Ovary (tissue), 9 donors: Measurements from ENCODE around the gene ALKBH6. TPM values are rescaled to one million over a fixed set of nuclear protein-coding genes. Genes with fewer than 3 reads are reported as not detected.
A peak's percentile ranks its signal among the peaks of the same experiment; 100 is the strongest.

Source experiments
- DNase-seq, 5 donors: peaks; one replicate each; pipeline ENCODE4 v3.0.0-alpha.2; 2019 to 2020
- H3K27ac ChIP-seq, 2 donors: fragments of 200-600 bp; one replicate each; pipeline versions ENCODE4 v1.5.1 to v1.8.0; 2019 to 2022
- H3K27me3 ChIP-seq: fragments of 200-600 bp; one replicate; pipeline ENCODE4 v1.8.0; 2022
- H3K36me3 ChIP-seq: fragments of 200-600 bp; sonication (generic); one replicate; pipeline ENCODE4 v1.5.1; 2019
- H3K4me1 ChIP-seq: one replicate; pipeline ENCODE4 v1.8.1; 2013; ENCODE audit warnings: mild to moderate bottlenecking, moderate library complexity; ENCODE audit not compliant: insufficient read depth
- H3K4me3 ChIP-seq: fragments of 200-600 bp; sonication (generic); one replicate; pipeline ENCODE4 v1.5.1; 2017
- H3K9me3 ChIP-seq, 2 donors: fragments of 200-600 bp in 1 of 2; sonication (generic) in 1 of 2; one replicate each; pipeline versions ENCODE4 v1.5.1 to v1.8.1; 2013 to 2019; ENCODE audit warnings: mild to moderate bottlenecking in 1 of 2, moderate library complexity in 1 of 2
- CTCF ChIP-seq, 3 donors: fragments of 450-650 bp in 2 of 3; fragments of 200-600 bp in 1 of 3; IDR thresholded peaks; one replicate each; pipeline versions ENCODE4 v1.5.1 to v1.8.0; 2016 to 2022; ENCODE audit warnings: antibody characterized with exemption in 3 of 3, mild to moderate bottlenecking in 1 of 3
- EP300 ChIP-seq: sonication (generic); formaldehyde crosslinking; IDR thresholded peaks from one replicate; pipeline ENCODE4 v1.6.1; 2017; ENCODE audit warnings: antibody characterized with exemption
- POLR2A ChIP-seq: fragments of 450-650 bp; IDR thresholded peaks from one replicate; pipeline ENCODE4 v1.6.1; 2017; ENCODE audit warnings: antibody characterized with exemption, mild to moderate bottlenecking, moderate library complexity
- WGBS, 3 donors: extraction: QIAGEN DNeasy Blood & Tissue Kit in 1 of 3; methylation state at CpG; one replicate each; pipeline versions ENCODE4 v1.1.5 to v1.1.7; 2013 to 2017; 5-methylcytosine and 5-hydroxymethylcytosine counted together
- intact Hi-C, 4 donors: fragments of 100-400 bp; cut with DNase I; formaldehyde crosslinking; loops; one replicate each; pipeline versions ENCODE4 v1.11.0 to v1.15.1; 2022 to 2023
- polyA plus RNA-seq, 2 donors: library from polyadenylated mRNA; stranded (reverse); fragments of 200-250 nt in 1 of 2; fragments of 350-450 nt in 1 of 2; fragmentation: Illumina TruSeq in 1 of 2; extraction: RNeasy Lipid Tissue Mini Kit (QIAGEN cat#74804) in 1 of 2; gene quantifications; one replicate each; pipeline ENCODE4 v1.2.3, GENCODE V29; 2013 to 2014
- total RNA-seq, 7 donors: library from RNA; depleted of rRNA in 2 of 7; stranded (reverse); fragments of >200 nt in 2 of 7; fragmentation: NEBNext Ultra II Directional in 3 of 7; extraction: Animal tissue kit (Norgen Biotek cat#: 25700) in 3 of 7; gene quantifications; one replicate each; pipeline versions ENCODE4 v1.1.0 to v1.2.4, GENCODE V29; 2016 to 2023
- donor health status: DM: no; HTN: no; CAD: no; lungs with moderate emphysema.
- donor health status: DM: no; HTN: no; CAD: no.
- donor health status: Bipolar disorder and iron deficiency.
- donor health status: DM: yes; HTN: yes; CAD: no.
- donor health status: DM: no; HTN: no; CAD: no.
- donor health status: DM: yes; HTN: yes; CAD: no.

Gene ALKBH6
- total and polyA plus RNA-seq, 9 donors, result 12.7 to 25.5 (median 18.3) TPM

GRCh38 chr19:36019061-36019670, 5.2 kb upstream of the ALKBH6 start:
- DNase-seq, result no peak
- no peak for TF ChIP-seq POLR2A
- TF ChIP-seq CTCF (IDR thresholded peaks at IDR 0.05), result no peak
- TF ChIP-seq EP300, result no peak
- Histone ChIP-seq H3K36me3 (no peaks in the 10 kb centered on the region), H3K27me3 (no peaks in the 10 kb centered on the region), H3K27ac (no peak overlapping the region), H3K9me3 (no peaks in the 10 kb centered on the region), H3K4me1 (no peaks in the 10 kb centered on the region), H3K4me3 (no peak overlapping the region)
- 83 to 88% (median 84%) methylated on average over 22 of the region's 22 CpGs for WGBS, 3 donors
- intact Hi-C loops, result no loop called here

GRCh38 chr19:36013280-36014011, 567 bp downstream of the ALKBH6 start:
- intact Hi-C loops, result no loop called here
- Histone ChIP-seq H3K36me3 (no peaks in the 10 kb centered on the region), H3K9me3 (no peaks in the 10 kb centered on the region), H3K4me1 (peaks cover 2% of the 10 kb centered on the region), H3K4me3 (peak overlapping the region; percentile 66), H3K27ac (peak overlapping the region; percentile 33 to 70), H3K27me3 (no peaks in the 10 kb centered on the region)
- 21 to 28% (median 24%) methylated on average over 15 of the region's 15 CpGs for WGBS, 3 donors
- DNase-seq, result peak in 2 of 5 donors; percentile 44 to 48
- TF ChIP-seq CTCF (IDR thresholded peaks at IDR 0.05), result no peak
- no peak for TF ChIP-seq POLR2A
- TF ChIP-seq EP300, result no peak

DNA sequence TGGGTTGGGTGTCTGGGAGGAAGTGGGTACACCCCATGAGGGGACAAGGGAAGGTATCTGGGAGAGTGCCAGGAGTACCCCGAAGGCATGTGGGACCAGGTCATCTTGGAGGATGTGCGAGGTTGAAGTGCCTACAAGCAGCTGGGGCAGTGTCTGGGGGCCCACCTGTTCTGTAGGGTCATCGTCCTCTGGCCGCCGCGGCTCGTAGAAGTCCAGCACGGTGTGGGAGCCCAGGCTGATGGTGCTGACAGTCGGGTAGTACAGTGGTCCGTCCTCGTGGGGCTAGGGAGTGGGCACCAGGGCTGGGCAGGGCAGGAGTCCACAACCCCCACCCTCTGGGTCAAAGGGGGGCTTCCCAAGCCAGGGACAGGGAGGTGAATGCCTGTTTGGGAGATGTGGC, 3.6 kb downstream of the ALKBH6 start:
- peak in 1 of 5 donors; percentile 46 for DNase-seq
- H3K36me3 ChIP-seq, result no peaks in the 10 kb centered on the region
- no peak overlapping the region for H3K27ac ChIP-seq
- H3K4me3 ChIP-seq, result no peak overlapping the region
- H3K9me3 ChIP-seq, result no peaks in the 10 kb centered on the region
- H3K27me3 ChIP-seq, result no peaks in the 10 kb centered on the region
- 88 to 96% (median 89%) methylated on average over 7 to 11 of the region's 11 CpGs for WGBS, 3 donors
- TF ChIP-seq CTCF (IDR thresholded peaks at IDR 0.05) (no peak), POLR2A (no peak), EP300 (no peak)
- intact Hi-C loops, result no loop called here
- H3K4me1 ChIP-seq, result peaks cover 4% of the 10 kb centered on the region

- DNase-seq, result peak in 1 of 5 donors; percentile 45
- TF ChIP-seq CTCF (IDR thresholded peaks at IDR 0.05) (no peak), POLR2A (no peak), EP300 (no peak)
- peaks cover 4% of the 10 kb centered on the region for H3K4me1 ChIP-seq
- peak overlapping the region; percentile 29 for H3K4me3 ChIP-seq
- H3K27ac ChIP-seq, result peak overlapping the region; percentile 27 to 50
- WGBS, 3 donors, result 38 to 49% (median 40%) methylated on average over 15 of the region's 15 CpGs
- no peaks in the 10 kb centered on the region for H3K9me3 ChIP-seq
- no peaks in the 10 kb centered on the region for H3K36me3 ChIP-seq
- no peaks in the 10 kb centered on the region for H3K27me3 ChIP-seq
- intact Hi-C loops, result loop anchor here in 1 of 4 donors (10.0 kb wide), 1 partner anchor 45 kb away; the partner anchor contains the start of genes THAP8 and WDR62
Observed at GRCh38 chr19:36009633-36010379, 4.2 kb downstream of the ALKBH6 start.
